IMR-90 (cell line): ENCODE measurements around the gene NUP37. TPM values are rescaled to one million over a fixed set of nuclear protein-coding genes. Genes with fewer than 3 reads are reported as not detected.
A peak's percentile ranks its signal among the peaks of the same experiment; 100 is the strongest.

Experiments
- ATAC-seq: fragments of 200-7000 bp; cut with Tn5 transposase; 2 replicates; pipeline ENCODE4 v1.9.1; 2020; ENCODE audit warnings: low read depth, mild to moderate bottlenecking, moderate library complexity
- BruUV-seq: library from RNA; stranded (reverse); fragments of 400-500 nt; replicated peaks from 2 replicates; lab custom pipeline; 2021; lab: Mats Ljungman, UMichigan
- CTCF ChIA-PET: fragments of 300-600 bp; formaldehyde crosslinking; extraction: SDS; loops from one replicate; lab custom pipeline; 2021; ENCODE audit warnings: antibody characterized with exemption; lab: Yijun Ruan, JAX
- POLR2A ChIA-PET: fragments of 300-600 bp; sonication (Branson Sonifier 250); formaldehyde crosslinking; loops from one replicate; lab custom pipeline; 2022; ENCODE audit warnings: antibody characterized with exemption; ENCODE audit not compliant: unreplicated experiment; lab: Charles Lee
- DNase-seq: peaks from one replicate; pipeline ENCODE4 v3.0.0; 2013
- H2AFZ ChIP-seq: replicated peaks from 2 replicates; pipeline ENCODE3; 2013; ENCODE audit warnings: low read length, mild to moderate bottlenecking; ENCODE audit not compliant: poor library complexity
- H2AK5ac ChIP-seq: 2 replicates; pipeline ENCODE4 v1.6.1; 2013; ENCODE audit warnings: low read depth, low read length, inconsistent platforms
- H2AK9ac ChIP-seq: replicated peaks from 2 replicates; pipeline ENCODE3; 2013; ENCODE audit warnings: mild to moderate bottlenecking, low read depth, low read length, moderate library complexity; ENCODE audit not compliant: poor library complexity
- H2BK120ac ChIP-seq: 2 replicates; pipeline ENCODE4 v1.6.1; 2013; ENCODE audit warnings: low read depth, low read length, inconsistent platforms
- H2BK15ac ChIP-seq: 3 replicates; pipeline ENCODE4 v1.6.1; 2013; ENCODE audit warnings: low read depth, low read length, inconsistent platforms
- H2BK20ac ChIP-seq: 2 replicates; pipeline ENCODE4 v1.6.1; 2013; ENCODE audit warnings: low read depth, mild to moderate bottlenecking, inconsistent platforms, low read length, moderate library complexity
- H2BK5ac ChIP-seq: 2 replicates; pipeline ENCODE4 v1.6.1; 2013; ENCODE audit warnings: mild to moderate bottlenecking, low read depth, low read length, inconsistent platforms; ENCODE audit not compliant: poor library complexity, severe bottlenecking
- H3K14ac ChIP-seq: replicated peaks from 2 replicates; pipeline ENCODE4 v1.6.1; 2013; ENCODE audit warnings: low read depth, low read length, inconsistent platforms
- H3K18ac ChIP-seq: 2 replicates; pipeline ENCODE4 v1.6.1; 2013; ENCODE audit warnings: low read depth, low read length, control low read depth
- H3K23ac ChIP-seq: 2 replicates; pipeline ENCODE4 v1.6.1; 2013; ENCODE audit warnings: low read depth, low read length, inconsistent platforms
- H3K27ac ChIP-seq: 2 replicates; pipeline ENCODE4 v1.5.1; 2013; ENCODE audit warnings: mild to moderate bottlenecking, control low read depth, low read length; ENCODE audit not compliant: insufficient read depth
- H3K27me3 ChIP-seq: 2 replicates; pipeline ENCODE4 v1.6.1; 2013; ENCODE audit warnings: low read length; ENCODE audit not compliant: control insufficient read depth, insufficient read depth
- H3K36me3 ChIP-seq: 2 replicates; pipeline ENCODE4 v1.6.1; 2013; ENCODE audit warnings: low read length, mixed read lengths; ENCODE audit not compliant: control insufficient read depth, insufficient read depth
- H3K4ac ChIP-seq: 2 replicates; pipeline ENCODE4 v1.6.1; 2013; ENCODE audit warnings: low read depth, low read length, inconsistent platforms
- H3K4me1 ChIP-seq: 2 replicates; pipeline ENCODE4 v1.6.1; 2013; ENCODE audit warnings: low read length, mixed read lengths; ENCODE audit not compliant: control insufficient read depth, insufficient read depth
- H3K4me2 ChIP-seq: 2 replicates; pipeline ENCODE4 v1.6.1; 2013; ENCODE audit warnings: low read depth, mild to moderate bottlenecking, control low read depth, low read length, moderate library complexity
- H3K4me3 ChIP-seq: 2 replicates; pipeline ENCODE4 v1.5.1; 2013; ENCODE audit warnings: low read depth, mild to moderate bottlenecking, control low read depth, low read length, moderate library complexity; ENCODE audit not compliant: insufficient read depth
- H3K56ac ChIP-seq: 2 replicates; pipeline ENCODE4 v1.6.1; 2013; ENCODE audit warnings: low read length, inconsistent platforms; ENCODE audit not compliant: insufficient read depth; ENCODE audit errors: extremely low read depth
- H3K79me1 ChIP-seq, 2 experiments: 2 replicates each; pipeline ENCODE4 v1.6.1; 2013; ENCODE audit warnings: low read length in 2 of 2, inconsistent platforms in 1 of 2, low read depth in 1 of 2
- H3K9ac ChIP-seq: 2 replicates; pipeline ENCODE4 v1.6.1; 2013; ENCODE audit warnings: low read depth, low read length, control low read depth
- H3K9me1 ChIP-seq: 2 replicates; pipeline ENCODE4 v1.6.1; 2013; ENCODE audit warnings: low read length, inconsistent platforms; ENCODE audit not compliant: insufficient read depth
- H3K9me3 ChIP-seq: 2 replicates; pipeline ENCODE4 v1.6.1; 2013; ENCODE audit warnings: low read length; ENCODE audit not compliant: control insufficient read depth, insufficient read depth
- H4K20me1 ChIP-seq: 2 replicates; pipeline ENCODE4 v1.6.1; 2013; ENCODE audit warnings: low read length, inconsistent platforms; ENCODE audit not compliant: insufficient read depth
- H4K5ac ChIP-seq: 2 replicates; pipeline ENCODE4 v1.6.1; 2013; ENCODE audit warnings: mild to moderate bottlenecking, low read depth, low read length, control low read depth
- H4K8ac ChIP-seq, 2 experiments: 2 replicates each; pipeline ENCODE4 v1.6.1; 2013; ENCODE audit warnings: low read depth in 2 of 2, low read length in 2 of 2, control low read depth in 1 of 2, inconsistent platforms in 1 of 2
- H4K91ac ChIP-seq: 2 replicates; pipeline ENCODE4 v1.6.1; 2013; ENCODE audit warnings: low read depth, low read length, inconsistent platforms; ENCODE audit not compliant: insufficient read depth
- CEBPB ChIP-seq: IDR thresholded peaks from 2 replicates; pipeline ENCODE4 v1.6.1; 2012; ENCODE audit warnings: low read depth, low read length, improper control_type of control experiment
- CTCF ChIP-seq: conservative IDR thresholded peaks from 2 replicates; pipeline ENCODE4 v1.5.1; 2012; ENCODE audit warnings: mild to moderate bottlenecking, low read depth, low read length, improper control_type of control experiment
- FOS ChIP-seq: fragments of 150-350 bp; IDR thresholded peaks from 2 replicates; pipeline ENCODE4 v1.6.1; 2016; ENCODE audit warnings: low read depth, low read length
- MXI1 ChIP-seq: IDR thresholded peaks from 2 replicates; pipeline ENCODE4 v1.6.1; 2012; ENCODE audit warnings: low read depth, mild to moderate bottlenecking, low read length, moderate library complexity, borderline replicate concordance
- NFE2L2 ChIP-seq: fragments of 150-350 bp; IDR thresholded peaks from 2 replicates; pipeline ENCODE4 v1.6.1; 2016; ENCODE audit warnings: low read depth, mild to moderate bottlenecking, low read length
- POLR2A ChIP-seq: IDR thresholded peaks from 2 replicates; pipeline ENCODE4 v1.6.1; 2012; ENCODE audit warnings: mild to moderate bottlenecking, low read depth, low read length
- RAD21 ChIP-seq: IDR thresholded peaks from 2 replicates; pipeline ENCODE4 v1.6.1; 2012; ENCODE audit warnings: low read length, improper control_type of control experiment
- RFX5 ChIP-seq: IDR thresholded peaks from 2 replicates; pipeline ENCODE4 v1.8.0; 2012; ENCODE audit warnings: low read depth, mild to moderate bottlenecking, low read length, moderate library complexity
- SMC3 ChIP-seq: fragments of 150-350 bp; IDR thresholded peaks from 2 replicates; pipeline ENCODE4 v1.6.1; 2016; ENCODE audit warnings: low read depth, mild to moderate bottlenecking, antibody characterized with exemption, low read length, moderate library complexity
- USF2 ChIP-seq: fragments of 150-350 bp; IDR thresholded peaks from 2 replicates; pipeline ENCODE4 v1.6.1; 2017; ENCODE audit warnings: mild to moderate bottlenecking, antibody characterized with exemption, low read length, low read depth
- WGBS, 2 experiments: methylation state at CpG; one replicate each; pipeline versions ENCODE4 v1.1.5 to v1.1.7; 2013; ENCODE audit warnings: missing lambda C conversion rate in 2 of 2; ENCODE audit not compliant: insufficient read length in 1 of 2; ENCODE audit errors: extremely low coverage in 2 of 2; 5-methylcytosine and 5-hydroxymethylcytosine counted together
- dilution Hi-C: fragments of 300-500 bp; cut with HindIII; formaldehyde crosslinking; loops from one replicate; pipeline ENCODE4 v1.14.3; 2018; ENCODE audit warnings: low sequenced_read_pairs; ENCODE audit not compliant: unreplicated experiment
- in situ Hi-C: fragments of 300-500 bp; cut with MboI; formaldehyde crosslinking; loops from 3 replicates; pipeline ENCODE4 v1.14.3; 2019; ENCODE audit warnings: low sequenced_read_pairs, inconsistent platforms, mixed read lengths
- intact Hi-C: fragments of 100-400 bp; cut with micrococcal nuclease; formaldehyde crosslinking; loops from 2 replicates; pipeline ENCODE4 v1.10.0; 2022
- polyA plus RNA-seq, 3 experiments: library from polyadenylated mRNA; depleted of rRNA; stranded (reverse); fragments of >200 nt; gene quantifications; 2 replicates each; pipeline ENCODE4 v1.2.3, GENCODE V29; 2012; ENCODE audit warnings: low replicate concordance in 1 of 3
- total RNA-seq: library from RNA; depleted of rRNA; stranded (reverse); fragments of >200 nt; gene quantifications from 2 replicates; pipeline ENCODE4 v1.2.3, GENCODE V29; 2012

Gene NUP37
- total and polyA plus RNA-seq, 2 of the 4 experiments (the other 2 are of a cell fraction): 41.1 to 55.0 TPM

GRCh38 chr12:102062419-102062806 is 57.5 kb downstream of the NUP37 start:
- no peak for TF ChIP-seq FOS
- no peak for TF ChIP-seq RAD21
- TF ChIP-seq POLR2A: no peak
- no peak for TF ChIP-seq CEBPB
- TF ChIP-seq RFX5: no peak
- no peak for TF ChIP-seq MXI1
- no peak for TF ChIP-seq SMC3
- TF ChIP-seq USF2: no peak
- TF ChIP-seq NFE2L2: no peak
- TF ChIP-seq CTCF: no peak
- Histone ChIP-seq H3K14ac (no peak overlapping the region), H2AFZ (peak overlapping the region; percentile 78), H2BK20ac (no peak overlapping the region), H3K9me1 (no peaks in the 10 kb centered on the region), H3K4me3 (no peak overlapping the region), H3K9me3 (no peaks in the 10 kb centered on the region), H4K20me1 (no peaks in the 10 kb centered on the region), H2BK120ac (no peak overlapping the region), H3K4ac (peak overlapping the region; percentile 20; the same call in 1 of the 2 replicates), H4K5ac (peak overlapping the region; percentile 40), H3K18ac (no peak overlapping the region), H3K4me1 (no peaks in the 10 kb centered on the region), H3K9ac (no peak overlapping the region), H4K8ac (peak overlapping the region; percentile 83 to 88), H2BK15ac (no peak overlapping the region), H3K27me3 (no peaks in the 10 kb centered on the region), H3K79me1 (peaks cover 9 to 10% of the 10 kb centered on the region in 2 experiments; a peak in 3 of 4 replicates), H2AK9ac (no peak overlapping the region), H3K36me3 (no peaks in the 10 kb centered on the region), H3K23ac (no peak overlapping the region), H3K4me2 (no peak overlapping the region), H2AK5ac (no peak overlapping the region), H3K56ac (peak overlapping the region; percentile 31; the same call in 1 of the 2 replicates), H2BK5ac (no peak overlapping the region), H3K27ac (no peak overlapping the region), H4K91ac (no peak overlapping the region)
- no TSS peak for BruUV-seq
- no peak for ATAC-seq
- POLR2A ChIA-PET: interaction anchor here (0.6 kb wide), 1 partner anchor 21 kb away, joined by 4 read pairs; no protein-coding TSS in a partner anchor
- CTCF ChIA-PET: no interaction called here
- in situ Hi-C loops: no loop called here
- 80% methylated on average over 5 of the region's 11 CpGs; no CpG with 5 or more reads in 1 of the 2 experiments for WGBS, 2 experiments
- dilution Hi-C loops: no loop called here
- intact Hi-C loops: no loop called here
- DNase-seq: no peak
